IMR-90 (cell line): ENCODE results near the gene VEGFA.

ENCODE experiments used
- CEBPB ChIP-seq: IDR thresholded peaks from 2 replicates; pipeline ENCODE4 v1.6.1; 2012; ENCODE audit warnings: low read depth, low read length, improper control_type of control experiment
- CTCF ChIP-seq: conservative IDR thresholded peaks from 2 replicates; pipeline ENCODE4 v1.5.1; 2012; ENCODE audit warnings: mild to moderate bottlenecking, low read depth, low read length, improper control_type of control experiment
- FOS ChIP-seq: fragments of 150-350 bp; IDR thresholded peaks from 2 replicates; pipeline ENCODE4 v1.6.1; 2016; ENCODE audit warnings: low read depth, low read length
- MXI1 ChIP-seq: IDR thresholded peaks from 2 replicates; pipeline ENCODE4 v1.6.1; 2012; ENCODE audit warnings: low read depth, mild to moderate bottlenecking, low read length, moderate library complexity, borderline replicate concordance
- POLR2A ChIP-seq: IDR thresholded peaks from 2 replicates; pipeline ENCODE4 v1.6.1; 2012; ENCODE audit warnings: mild to moderate bottlenecking, low read depth, low read length

DNA sequence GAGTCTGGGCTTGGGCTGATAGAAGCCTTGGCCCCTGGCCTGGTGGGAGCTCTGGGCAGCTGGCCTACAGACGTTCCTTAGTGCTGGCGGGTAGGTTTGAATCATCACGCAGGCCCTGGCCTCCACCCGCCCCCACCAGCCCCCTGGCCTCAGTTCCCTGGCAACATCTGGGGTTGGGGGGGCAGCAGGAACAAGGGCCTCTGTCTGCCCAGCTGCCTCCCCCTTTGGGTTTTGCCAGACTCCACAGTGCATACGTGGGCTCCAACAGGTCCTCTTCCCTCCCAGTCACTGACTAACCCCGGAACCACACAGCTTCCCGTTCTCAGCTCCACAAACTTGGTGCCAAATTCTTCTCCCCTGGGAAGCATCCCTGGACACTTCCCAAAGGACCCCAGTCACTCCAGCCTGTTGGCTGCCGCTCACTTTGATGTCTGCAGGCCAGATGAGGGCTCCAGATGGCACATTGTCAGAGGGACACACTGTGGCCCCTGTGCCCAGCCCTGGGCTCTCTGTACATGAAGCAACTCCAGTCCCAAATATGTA lies 957 bp upstream of the VEGFA start:
- TF ChIP-seq POLR2A = no peak
- no peak for TF ChIP-seq CTCF
- TF ChIP-seq FOS = peak; percentile 12; the same call in 1 of the 2 replicates
- no peak for TF ChIP-seq MXI1
- no peak for TF ChIP-seq CEBPB
